Measurements from ENCODE around the gene LMNTD1.

The LMNTD1 gene

DNA sequence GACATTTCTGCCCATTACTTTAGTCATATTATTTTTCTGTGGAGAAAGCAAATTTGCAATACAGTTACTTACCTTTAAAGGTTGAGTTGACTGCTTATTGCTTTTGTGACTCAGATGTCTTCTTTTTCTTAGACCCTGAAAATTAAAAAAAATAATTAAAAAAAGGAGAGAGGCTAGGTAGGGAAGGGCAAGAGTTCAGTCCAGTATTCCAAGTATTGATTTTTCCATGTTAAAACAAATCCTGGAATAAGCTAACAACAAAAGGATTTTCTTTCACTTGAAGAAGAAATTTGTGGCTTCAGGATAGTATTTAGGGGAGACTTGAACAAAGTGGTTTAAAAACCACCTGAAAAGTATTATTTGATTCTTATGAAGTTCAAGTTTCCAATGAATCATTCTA lies 49.4 kb downstream of the LMNTD1 start (continued):
- TF ChIP-seq ISL1 (CRISPR knock-in tag; IDR thresholded peaks at IDR 0.05) (no peak), CSDC2 (CRISPR knock-in tag; IDR thresholded peaks at IDR 0.05) (no peak)
- TF ChIP-seq, protein P1, sequence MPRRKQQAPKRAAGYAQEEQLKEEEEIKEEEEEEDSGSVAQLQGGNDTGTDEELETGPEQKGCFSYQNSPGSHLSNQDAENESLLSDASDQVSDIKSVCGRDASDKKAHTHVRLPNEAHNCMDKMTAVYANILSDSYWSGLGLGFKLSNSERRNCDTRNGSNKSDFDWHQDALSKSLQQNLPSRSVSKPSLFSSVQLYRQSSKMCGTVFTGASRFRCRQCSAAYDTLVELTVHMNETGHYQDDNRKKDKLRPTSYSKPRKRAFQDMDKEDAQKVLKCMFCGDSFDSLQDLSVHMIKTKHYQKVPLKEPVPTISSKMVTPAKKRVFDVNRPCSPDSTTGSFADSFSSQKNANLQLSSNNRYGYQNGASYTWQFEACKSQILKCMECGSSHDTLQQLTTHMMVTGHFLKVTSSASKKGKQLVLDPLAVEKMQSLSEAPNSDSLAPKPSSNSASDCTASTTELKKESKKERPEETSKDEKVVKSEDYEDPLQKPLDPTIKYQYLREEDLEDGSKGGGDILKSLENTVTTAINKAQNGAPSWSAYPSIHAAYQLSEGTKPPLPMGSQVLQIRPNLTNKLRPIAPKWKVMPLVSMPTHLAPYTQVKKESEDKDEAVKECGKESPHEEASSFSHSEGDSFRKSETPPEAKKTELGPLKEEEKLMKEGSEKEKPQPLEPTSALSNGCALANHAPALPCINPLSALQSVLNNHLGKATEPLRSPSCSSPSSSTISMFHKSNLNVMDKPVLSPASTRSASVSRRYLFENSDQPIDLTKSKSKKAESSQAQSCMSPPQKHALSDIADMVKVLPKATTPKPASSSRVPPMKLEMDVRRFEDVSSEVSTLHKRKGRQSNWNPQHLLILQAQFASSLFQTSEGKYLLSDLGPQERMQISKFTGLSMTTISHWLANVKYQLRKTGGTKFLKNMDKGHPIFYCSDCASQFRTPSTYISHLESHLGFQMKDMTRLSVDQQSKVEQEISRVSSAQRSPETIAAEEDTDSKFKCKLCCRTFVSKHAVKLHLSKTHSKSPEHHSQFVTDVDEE (CRISPR knock-in tag; IDR thresholded peaks at IDR 0.05), result no peak
- TF ChIP-seq, protein P2, sequence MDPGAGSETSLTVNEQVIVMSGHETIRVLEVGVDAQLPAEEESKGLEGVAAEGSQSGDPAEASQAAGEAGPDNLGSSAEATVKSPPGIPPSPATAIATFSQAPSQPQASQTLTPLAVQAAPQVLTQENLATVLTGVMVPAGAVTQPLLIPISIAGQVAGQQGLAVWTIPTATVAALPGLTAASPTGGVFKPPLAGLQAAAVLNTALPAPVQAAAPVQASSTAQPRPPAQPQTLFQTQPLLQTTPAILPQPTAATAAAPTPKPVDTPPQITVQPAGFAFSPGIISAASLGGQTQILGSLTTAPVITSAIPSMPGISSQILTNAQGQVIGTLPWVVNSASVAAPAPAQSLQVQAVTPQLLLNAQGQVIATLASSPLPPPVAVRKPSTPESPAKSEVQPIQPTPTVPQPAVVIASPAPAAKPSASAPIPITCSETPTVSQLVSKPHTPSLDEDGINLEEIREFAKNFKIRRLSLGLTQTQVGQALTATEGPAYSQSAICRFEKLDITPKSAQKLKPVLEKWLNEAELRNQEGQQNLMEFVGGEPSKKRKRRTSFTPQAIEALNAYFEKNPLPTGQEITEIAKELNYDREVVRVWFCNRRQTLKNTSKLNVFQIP (CRISPR knock-in tag; IDR thresholded peaks at IDR 0.05; ENCODE audit: borderline replicate concordance, low read depth), result no peak

DNA sequence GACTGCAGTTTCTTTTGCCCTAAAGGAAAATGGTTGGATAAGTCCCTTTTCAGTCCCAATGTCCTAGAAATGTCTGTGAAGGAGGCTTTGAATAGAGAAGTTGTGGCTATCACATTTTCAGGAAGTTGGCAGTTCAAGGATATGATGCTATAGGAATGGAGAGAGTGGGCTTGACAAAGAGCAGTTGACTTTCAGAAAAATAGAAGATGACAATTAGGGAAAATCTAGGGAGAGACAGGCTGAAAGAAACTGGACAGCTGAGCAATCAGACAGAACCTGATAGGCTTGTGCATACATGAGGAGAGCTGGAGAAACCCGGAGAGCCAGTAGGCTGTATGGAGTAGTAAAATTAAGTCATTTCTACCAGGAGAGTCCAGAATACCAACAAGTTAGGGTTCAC lies 50.5 kb downstream of the LMNTD1 start:
- ATAC-seq, result no peak
- TF ChIP-seq CSDC2 (CRISPR knock-in tag; IDR thresholded peaks at IDR 0.05) (no peak), SNAI2 (CRISPR knock-in tag; IDR thresholded peaks at IDR 0.05) (no peak), ZC3H10 (CRISPR knock-in tag; IDR thresholded peaks at IDR 0.05) (no peak)

- TF ChIP-seq ISL1 (CRISPR knock-in tag; IDR thresholded peaks at IDR 0.05), result peak; percentile 14; the same call in 1 of the 2 replicates
- TF ChIP-seq CREB5 (CRISPR knock-in tag; IDR thresholded peaks at IDR 0.05; ENCODE audit: low read depth), result no peak
- ATAC-seq, result no peak
These were observed 51.0 kb downstream of the LMNTD1 start for GRCh38 chr12:25502118-25502517.

GRCh38 chr12:25501549-25501948 lies 51.5 kb downstream of the LMNTD1 start:
- TF ChIP-seq ESRRG (CRISPR knock-in tag; IDR thresholded peaks at IDR 0.05) (no peak), ISL1 (CRISPR knock-in tag; IDR thresholded peaks at IDR 0.05) (peak; percentile 9; the same call in 1 of the 2 replicates), ZNF8 (CRISPR knock-in tag; IDR thresholded peaks at IDR 0.05) (no peak), ZFP3 (CRISPR knock-in tag; IDR thresholded peaks at IDR 0.05) (no peak), ZNF565 (CRISPR knock-in tag; conservative IDR thresholded peaks at IDR 0.05; ENCODE audit: low read depth) (no peak), RARB (CRISPR knock-in tag; IDR thresholded peaks at IDR 0.05) (no peak)
- TF ChIP-seq, protein P2 (CRISPR knock-in tag; IDR thresholded peaks at IDR 0.05; ENCODE audit: borderline replicate concordance, low read depth), result no peak
- peak; percentile 36; the same call in 2 of the 3 replicates for ATAC-seq

GRCh38 chr12:25500651-25501050 lies 52.4 kb downstream of the LMNTD1 start:
- no peak for TF ChIP-seq ISL1 (CRISPR knock-in tag; IDR thresholded peaks at IDR 0.05)
- TF ChIP-seq, protein P3, sequence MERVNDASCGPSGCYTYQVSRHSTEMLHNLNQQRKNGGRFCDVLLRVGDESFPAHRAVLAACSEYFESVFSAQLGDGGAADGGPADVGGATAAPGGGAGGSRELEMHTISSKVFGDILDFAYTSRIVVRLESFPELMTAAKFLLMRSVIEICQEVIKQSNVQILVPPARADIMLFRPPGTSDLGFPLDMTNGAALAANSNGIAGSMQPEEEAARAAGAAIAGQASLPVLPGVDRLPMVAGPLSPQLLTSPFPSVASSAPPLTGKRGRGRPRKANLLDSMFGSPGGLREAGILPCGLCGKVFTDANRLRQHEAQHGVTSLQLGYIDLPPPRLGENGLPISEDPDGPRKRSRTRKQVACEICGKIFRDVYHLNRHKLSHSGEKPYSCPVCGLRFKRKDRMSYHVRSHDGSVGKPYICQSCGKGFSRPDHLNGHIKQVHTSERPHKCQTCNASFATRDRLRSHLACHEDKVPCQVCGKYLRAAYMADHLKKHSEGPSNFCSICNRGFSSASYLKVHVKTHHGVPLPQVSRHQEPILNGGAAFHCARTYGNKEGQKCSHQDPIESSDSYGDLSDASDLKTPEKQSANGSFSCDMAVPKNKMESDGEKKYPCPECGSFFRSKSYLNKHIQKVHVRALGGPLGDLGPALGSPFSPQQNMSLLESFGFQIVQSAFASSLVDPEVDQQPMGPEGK (CRISPR knock-in tag; IDR thresholded peaks at IDR 0.05; ENCODE audit: borderline replicate concordance), result no peak
- no peak for TF ChIP-seq SNAI2 (CRISPR knock-in tag; IDR thresholded peaks at IDR 0.05)
- no peak for ATAC-seq

GRCh38 chr12:25497021-25497420 lies 56.1 kb downstream of the LMNTD1 start:
- no peak for ATAC-seq
- TF ChIP-seq BACH2 (CRISPR knock-in tag; IDR thresholded peaks at IDR 0.05; ENCODE audit: borderline replicate concordance), result no peak
- TF ChIP-seq TOX (CRISPR knock-in tag; IDR thresholded peaks at IDR 0.05; ENCODE audit: borderline replicate concordance), result no peak
- no peak for TF ChIP-seq ESRRG (CRISPR knock-in tag; IDR thresholded peaks at IDR 0.05)
- TF ChIP-seq, protein P3 (CRISPR knock-in tag; IDR thresholded peaks at IDR 0.05; ENCODE audit: borderline replicate concordance), result no peak
- no peak for TF ChIP-seq ZFP30 (CRISPR knock-in tag; IDR thresholded peaks at IDR 0.05)
- TF ChIP-seq SNAI2 (CRISPR knock-in tag; IDR thresholded peaks at IDR 0.05), result no peak
- no peak for TF ChIP-seq OSR1 (CRISPR knock-in tag; IDR thresholded peaks at IDR 0.05)
- no peak for TF ChIP-seq CSRNP3 (CRISPR knock-in tag; IDR thresholded peaks at IDR 0.05)
- no peak for TF ChIP-seq ISL1 (CRISPR knock-in tag; IDR thresholded peaks at IDR 0.05)
